ENCODE data around the gene SYDE2. TPM values are rescaled to one million over a fixed set of nuclear protein-coding genes. Genes with fewer than 3 reads are reported as not detected.

The SYDE2 gene
- total and polyA plus RNA-seq, 9 of the 15 experiments (the other 6 are each of a cell fraction or from before 2014, with no cell fraction given): 0.39 to 8.7 (median 4.5) TPM

GRCh38 chr1:85121744-85122143 is 79.1 kb downstream of the SYDE2 start:
- H3K4me1 ChIP-seq (replicated peaks in 1 of 2; ENCODE audit: control insufficient read depth in 2 of 2, insufficient read depth in 2 of 2, low read length in 2 of 2): no peaks in the 10 kb centered on the region
- H3K27me3 ChIP-seq (ENCODE audit: control insufficient read depth in 2 of 2, insufficient read depth in 2 of 2, low read length in 2 of 2): peaks cover 3 to 17% of the 10 kb centered on the region in 2 experiments; a peak in 4 of 5 replicates
- H3K9me3 ChIP-seq (replicated peaks; ENCODE audit: control insufficient read depth, insufficient read depth, low read depth, low read length): no peaks in the 10 kb centered on the region
- intact Hi-C loops (cut with micrococcal nuclease): no loop called here
- BruUV-seq (replicated peaks): no TSS peak
- H3K36me3 ChIP-seq (ENCODE audit: control insufficient read depth, insufficient read depth, low read length): no peaks in the 10 kb centered on the region
- ATAC-seq (no peak), DNase-seq (ENCODE audit: extremely low read depth in 1 of 4, low spot score in 3 of 4) (no peak), FAIRE-seq (no peak)
- H3K79me2 ChIP-seq (ENCODE audit: control insufficient read depth, insufficient read depth, low read length): no peaks in the 10 kb centered on the region
- CTCF ChIA-PET (ENCODE audit: low intra/inter-chr PET ratio): interaction anchor here (0.6 kb wide), 1 partner anchor 17 kb away, joined by 3 read pairs; no protein-coding TSS in a partner anchor
- H3K4me3 ChIP-seq: no peak overlapping the region
- TF ChIP-seq EP300 (IDR thresholded peaks at IDR 0.05; ENCODE audit: low read length): no peak
- TF ChIP-seq TARDBP (IDR thresholded peaks at IDR 0.05): no peak
- TF ChIP-seq STAT5B (CRISPR knock-in tag; IDR thresholded peaks at IDR 0.05): no peak
- no peaks in the 10 kb centered on the region for H3K9me1 ChIP-seq (ENCODE audit: control insufficient read depth, insufficient read depth, low read length)
- H3K27ac ChIP-seq (ENCODE audit: extremely low read depth, low read depth, low read length): no peak overlapping the region
- in situ Hi-C loops (cut with MboI): loop anchor here (5.0 kb wide), 1 partner anchor 121 kb away; no protein-coding TSS in a partner anchor
- H2AFZ ChIP-seq (ENCODE audit: low read depth, low read length): no peak overlapping the region
- POLR2A ChIA-PET: interaction anchor here (1.1 kb wide), 1 partner anchor 11 kb away, joined by 5 read pairs; no protein-coding TSS in a partner anchor
- no peak overlapping the region for H3K4me2 ChIP-seq (ENCODE audit: insufficient read depth, low read length)
- H4K20me1 ChIP-seq (replicated peaks; ENCODE audit: control insufficient read depth, insufficient read depth, low read length): no peaks in the 10 kb centered on the region
- 21% methylated on average over 4 of the region's 4 CpGs for WGBS (ENCODE audit: insufficient coverage, low coverage, missing lambda C conversion rate)
- H3K9ac ChIP-seq (ENCODE audit: insufficient read depth in 1 of 2, low read depth in 2 of 2, low read length in 2 of 2): no peak overlapping the region

DNA sequence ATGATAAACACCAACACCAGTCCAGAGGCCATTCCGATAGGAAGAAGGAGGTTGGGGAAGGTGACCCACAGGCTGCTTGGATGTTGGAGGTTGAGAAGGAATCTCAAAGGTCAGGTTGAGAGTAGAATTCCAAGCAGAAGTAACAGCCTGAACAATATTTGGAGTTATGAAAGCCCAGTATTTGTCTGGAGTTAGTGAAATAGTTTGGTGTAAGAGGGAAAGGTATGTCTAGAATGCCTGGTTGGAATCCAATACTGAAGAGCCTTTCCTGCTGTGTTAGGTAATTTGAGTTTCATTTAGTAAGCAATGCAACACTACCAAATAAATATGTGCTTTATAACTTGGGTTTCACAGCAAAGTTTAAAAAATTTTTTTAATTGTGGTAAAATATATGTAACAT is 82.1 kb downstream of the SYDE2 start:
- Histone ChIP-seq H3K4me2 (ENCODE audit: insufficient read depth, low read length) (no peak overlapping the region), H3K27ac (ENCODE audit: extremely low read depth, low read depth, low read length) (no peak overlapping the region), H3K4me3 (no peak overlapping the region), H3K4me1 (replicated peaks in 1 of 2; ENCODE audit: control insufficient read depth in 2 of 2, insufficient read depth in 2 of 2, low read length in 2 of 2) (no peaks in the 10 kb centered on the region), H3K9me1 (ENCODE audit: control insufficient read depth, insufficient read depth, low read length) (no peaks in the 10 kb centered on the region), H3K36me3 (ENCODE audit: control insufficient read depth, insufficient read depth, low read length) (no peaks in the 10 kb centered on the region), H3K9me3 (replicated peaks; ENCODE audit: control insufficient read depth, insufficient read depth, low read depth, low read length) (no peaks in the 10 kb centered on the region), H4K20me1 (replicated peaks; ENCODE audit: control insufficient read depth, insufficient read depth, low read length) (no peaks in the 10 kb centered on the region), H3K79me2 (ENCODE audit: control insufficient read depth, insufficient read depth, low read length) (no peaks in the 10 kb centered on the region), H3K9ac (ENCODE audit: insufficient read depth in 1 of 2, low read depth in 2 of 2, low read length in 2 of 2) (no peak overlapping the region), H3K27me3 (ENCODE audit: control insufficient read depth in 2 of 2, insufficient read depth in 2 of 2, low read length in 2 of 2) (peaks cover 0 to 10% of the 10 kb centered on the region in 2 experiments; a peak in 2 of 5 replicates), H2AFZ (ENCODE audit: low read depth, low read length) (no peak overlapping the region)
- WGBS (ENCODE audit: insufficient coverage, low coverage, missing lambda C conversion rate): 18% methylated on average over 1 of the region's 1 CpG
- intact Hi-C loops (cut with micrococcal nuclease): no loop called here
- in situ Hi-C loops (cut with MboI): no loop called here
- POLR2A ChIA-PET: no interaction called here
- no peak for ATAC-seq
- CTCF ChIA-PET (ENCODE audit: low intra/inter-chr PET ratio): no interaction called here
- FAIRE-seq: no peak
- no TSS peak for BruUV-seq (replicated peaks)
- DNase-seq (ENCODE audit: extremely low read depth in 1 of 4, low spot score in 3 of 4): no peak
- TF ChIP-seq ZNF146 (CRISPR knock-in tag; IDR thresholded peaks at IDR 0.05; ENCODE audit: unreplicated experiment) (no peak), YBX1 (IDR thresholded peaks at IDR 0.05) (no peak), ESRRB (CRISPR knock-in tag; IDR thresholded peaks at IDR 0.05; ENCODE audit: borderline replicate concordance) (no peak), MCM7 (IDR thresholded peaks at IDR 0.05) (no peak), KDM5B (IDR thresholded peaks at IDR 0.05; ENCODE audit: insufficient replicate concordance, low read depth, low read length) (no peak), CBX1 (IDR thresholded peaks at IDR 0.05; ENCODE audit: low read depth) (no peak), FUS (optimal IDR thresholded peaks at IDR 0.05; ENCODE audit: low read depth, low read length) (no peak), MCM5 (IDR thresholded peaks at IDR 0.05; ENCODE audit: low read depth) (no peak)
- TF ChIP-seq, protein P1, sequence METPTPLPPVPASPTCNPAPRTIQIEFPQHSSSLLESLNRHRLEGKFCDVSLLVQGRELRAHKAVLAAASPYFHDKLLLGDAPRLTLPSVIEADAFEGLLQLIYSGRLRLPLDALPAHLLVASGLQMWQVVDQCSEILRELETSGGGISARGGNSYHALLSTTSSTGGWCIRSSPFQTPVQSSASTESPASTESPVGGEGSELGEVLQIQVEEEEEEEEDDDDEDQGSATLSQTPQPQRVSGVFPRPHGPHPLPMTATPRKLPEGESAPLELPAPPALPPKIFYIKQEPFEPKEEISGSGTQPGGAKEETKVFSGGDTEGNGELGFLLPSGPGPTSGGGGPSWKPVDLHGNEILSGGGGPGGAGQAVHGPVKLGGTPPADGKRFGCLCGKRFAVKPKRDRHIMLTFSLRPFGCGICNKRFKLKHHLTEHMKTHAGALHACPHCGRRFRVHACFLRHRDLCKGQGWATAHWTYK (CRISPR knock-in tag; IDR thresholded peaks at IDR 0.05): no peak
- TF ChIP-seq, protein P2, sequence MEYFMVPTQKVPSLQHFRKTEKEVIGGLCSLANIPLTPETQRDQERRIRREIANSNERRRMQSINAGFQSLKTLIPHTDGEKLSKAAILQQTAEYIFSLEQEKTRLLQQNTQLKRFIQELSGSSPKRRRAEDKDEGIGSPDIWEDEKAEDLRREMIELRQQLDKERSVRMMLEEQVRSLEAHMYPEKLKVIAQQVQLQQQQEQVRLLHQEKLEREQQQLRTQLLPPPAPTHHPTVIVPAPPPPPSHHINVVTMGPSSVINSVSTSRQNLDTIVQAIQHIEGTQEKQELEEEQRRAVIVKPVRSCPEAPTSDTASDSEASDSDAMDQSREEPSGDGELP (CRISPR knock-in tag; IDR thresholded peaks at IDR 0.05; ENCODE audit: borderline replicate concordance): no peak
